Stimulated activated CD8-positive, alpha-beta memory T cell treated with anti-CD3 and anti-CD28 coated beads, Interleukin-12 subunit alpha, Interleukin-12 subunit beta, amount 100 ng/mL, for 24 hours (primary cell): ENCODE data around the gene STAM.
"Not testable (repeated sequence)": the region's sequence is repeated elsewhere in the genome, so short reads cannot be mapped to it uniquely, and the experiment has no call there.

Experiments
- DNase-seq: peaks from one replicate; pipeline ENCODE4 v3.0.0-alpha.2; 2020; ENCODE audit errors: extremely low read depth

The STAM gene

DNA sequence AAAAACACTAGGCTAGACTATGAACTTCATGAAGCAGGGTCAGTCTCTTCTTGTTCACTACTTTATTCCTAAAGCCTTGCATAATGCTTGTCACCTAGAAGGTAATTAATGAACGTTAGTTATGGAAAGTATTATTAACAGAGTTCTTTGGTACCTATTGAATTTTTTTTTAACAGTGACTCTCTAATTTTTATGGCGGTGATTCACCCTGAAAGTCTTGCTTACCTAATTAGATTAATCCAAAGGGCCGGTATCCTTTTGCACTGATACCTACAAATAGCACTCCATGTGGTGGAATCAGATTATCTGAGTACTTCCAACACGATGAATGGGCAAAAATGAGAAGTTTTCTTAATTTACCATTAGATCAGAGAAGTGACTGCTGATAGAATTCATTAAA lies 31.7 kb downstream of the STAM start:
- no peak for DNase-seq

GRCh38 chr10:17676919-17677318 lies 33.0 kb downstream of the STAM start:
- DNase-seq = no peak

DNA sequence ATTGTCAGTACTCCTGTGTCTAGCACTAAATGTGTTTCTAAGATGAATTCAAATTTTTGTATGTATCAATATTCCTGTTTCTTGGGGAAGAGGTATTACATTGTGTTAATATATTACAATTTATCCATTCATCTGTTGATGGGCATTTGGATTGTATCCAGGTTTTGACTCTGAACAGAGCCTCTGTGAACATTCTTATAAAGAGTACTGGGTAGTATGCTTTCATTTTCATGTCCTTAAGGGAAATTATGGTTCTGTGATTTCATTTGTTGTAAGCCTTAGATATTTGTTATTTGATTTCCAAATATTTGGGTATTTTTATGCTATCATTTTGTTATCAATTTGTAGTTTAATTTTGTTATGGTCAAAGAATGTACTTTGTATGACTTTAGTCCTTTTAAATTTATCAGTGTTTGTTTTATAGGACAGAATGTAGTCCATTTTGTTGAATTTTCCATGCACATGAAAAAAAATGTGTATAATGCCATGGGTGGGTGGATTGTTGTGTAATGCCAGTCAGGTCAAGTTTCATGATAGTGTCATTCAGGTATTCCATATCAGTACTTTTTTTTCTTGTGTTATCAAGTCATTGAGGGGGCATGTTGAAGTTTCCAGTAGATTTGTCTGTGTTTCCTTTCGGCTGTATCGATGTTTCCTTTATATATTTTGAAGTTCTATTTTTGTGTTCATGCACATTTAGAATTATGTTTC lies 38.4 kb downstream of the STAM start:
- no peak for DNase-seq

- DNase-seq = no peak
These were observed 39.6 kb downstream of the STAM start for GRCh38 chr10:17683541-17683940.

DNA sequence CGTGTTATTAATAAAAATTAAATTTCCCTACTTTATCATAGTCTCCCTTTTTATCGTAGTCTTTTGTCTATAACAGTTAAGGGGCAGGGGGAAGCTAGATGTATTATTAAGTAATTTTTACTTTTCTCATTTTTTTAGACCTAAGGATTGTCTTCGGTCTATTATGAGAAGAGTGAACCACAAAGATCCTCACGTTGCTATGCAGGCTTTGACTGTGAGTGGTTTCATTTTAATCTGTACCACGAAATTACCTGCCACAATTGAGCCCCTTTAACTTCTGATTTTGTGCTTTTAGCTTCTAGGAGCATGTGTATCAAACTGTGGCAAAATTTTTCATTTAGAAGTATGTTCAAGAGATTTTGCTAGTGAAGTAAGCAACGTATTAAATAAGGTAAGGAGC lies 40.6 kb downstream of the STAM start:
- no peak for DNase-seq

- no peak for DNase-seq
These were observed 41.4 kb downstream of the STAM start for GRCh38 chr10:17685233-17685840.

- DNase-seq = no peak
These were observed 43.3 kb downstream of the STAM start for GRCh38 chr10:17687117-17687831.

DNA sequence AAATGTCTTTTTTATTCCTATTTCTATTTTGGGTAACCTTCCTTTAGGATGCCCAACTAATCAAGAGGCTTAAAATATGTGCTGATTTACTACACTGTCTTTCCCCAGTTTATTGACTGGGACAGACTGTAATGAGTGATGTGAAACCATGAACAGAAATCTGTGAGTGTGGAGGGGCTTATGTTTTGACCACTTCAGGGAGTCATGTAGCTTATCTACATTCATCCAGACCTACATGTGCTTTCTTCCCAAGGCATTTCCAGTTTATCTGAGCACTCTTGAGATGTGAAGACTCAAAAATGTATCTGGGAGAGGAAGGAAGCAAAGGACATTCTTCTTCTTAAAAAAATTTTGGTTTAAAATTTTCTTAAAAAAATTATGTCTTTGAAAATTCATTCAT lies 45.2 kb downstream of the STAM start:
- no peak for DNase-seq

DNA sequence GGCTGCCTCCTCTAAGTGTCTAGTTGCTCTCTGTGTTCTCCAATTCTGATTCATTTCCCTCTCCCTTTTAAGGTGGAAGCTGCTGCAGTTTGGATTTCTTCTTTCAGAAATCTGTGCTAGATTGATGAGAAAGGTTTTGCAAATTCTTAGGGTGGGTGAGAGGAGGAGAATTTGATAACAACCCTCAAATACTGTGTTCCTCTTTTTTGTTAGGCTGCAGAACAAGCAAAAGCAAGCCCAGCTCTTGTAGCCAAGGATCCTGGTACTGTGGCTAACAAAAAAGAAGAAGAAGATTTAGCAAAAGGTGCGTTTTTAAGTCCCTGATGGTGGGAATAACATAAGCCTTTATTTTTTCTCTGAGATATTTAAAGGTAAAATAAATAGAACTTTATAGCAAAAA lies 49.1 kb downstream of the STAM start:
- no peak for DNase-seq

GRCh38 chr10:17698696-17699095 lies 54.7 kb downstream of the STAM start:
- DNase-seq = no peak

- DNase-seq = no peak
These were observed 57.4 kb downstream of the STAM start for GRCh38 chr10:17701301-17701700.

GRCh38 chr10:17703706-17704105 lies 59.8 kb downstream of the STAM start:
- no peak for DNase-seq

DNA sequence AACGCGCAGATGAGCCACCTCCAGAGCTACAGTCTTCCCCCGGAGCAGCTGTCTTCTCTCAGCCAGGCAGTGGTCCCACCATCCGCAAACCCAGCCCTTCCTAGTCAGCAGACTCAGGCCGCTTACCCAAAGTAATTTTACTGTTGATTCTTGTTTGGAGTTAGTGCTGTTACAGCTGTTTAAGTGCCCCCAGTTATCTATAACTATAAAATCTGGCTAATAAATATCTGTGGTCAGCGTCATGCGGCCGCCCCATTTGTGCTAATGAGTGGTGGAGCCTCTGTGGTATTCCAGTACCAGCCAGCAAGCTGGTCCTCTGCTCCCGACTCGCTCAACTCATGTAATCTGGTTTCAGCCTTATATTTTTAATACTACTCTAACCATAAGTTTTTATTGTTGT lies 64.9 kb downstream of the STAM start:
- no peak for DNase-seq

DNA sequence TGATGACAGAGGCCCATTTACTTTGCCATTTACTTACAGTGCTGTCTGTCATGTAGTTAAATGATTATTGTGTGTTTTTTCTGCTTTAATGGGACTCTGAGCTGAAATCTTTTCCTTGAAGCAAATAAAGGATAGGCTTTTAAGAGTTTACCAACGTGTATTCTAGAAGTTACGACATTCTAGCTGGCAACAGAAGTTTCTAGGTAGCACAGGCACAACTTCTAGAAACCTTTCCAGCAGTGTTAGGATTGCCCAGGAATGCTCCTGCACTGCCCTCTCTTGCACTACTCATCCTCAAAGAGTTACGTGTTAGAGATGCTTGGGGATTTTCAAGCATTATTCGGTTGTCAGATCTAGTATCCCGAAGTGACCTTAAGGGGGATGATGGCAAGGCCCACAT lies 65.5 kb downstream of the STAM start:
- no peak for DNase-seq

DNA sequence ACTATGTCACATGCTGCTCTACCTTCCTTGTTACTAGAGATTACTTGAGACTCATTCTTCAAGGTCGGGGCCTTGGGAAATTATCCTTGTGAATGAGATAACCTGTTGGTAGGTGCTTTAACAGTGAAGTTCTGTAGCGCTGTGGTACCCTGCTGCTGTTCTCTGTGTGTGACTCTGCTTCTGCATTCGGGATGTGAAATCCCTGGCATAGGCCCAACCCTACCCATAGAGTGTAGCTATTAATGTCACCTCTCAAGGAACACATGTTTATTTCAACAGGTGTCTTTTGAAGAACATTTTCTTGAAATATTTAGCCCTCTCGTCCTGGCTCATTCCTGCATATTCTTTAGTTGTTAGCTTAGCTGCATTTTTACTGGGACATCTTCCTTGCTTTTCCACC lies 66.2 kb downstream of the STAM start:
- DNase-seq = no peak

GRCh38 chr10:17712053-17712452 lies 68.1 kb downstream of the STAM start:
- no peak for DNase-seq

DNA sequence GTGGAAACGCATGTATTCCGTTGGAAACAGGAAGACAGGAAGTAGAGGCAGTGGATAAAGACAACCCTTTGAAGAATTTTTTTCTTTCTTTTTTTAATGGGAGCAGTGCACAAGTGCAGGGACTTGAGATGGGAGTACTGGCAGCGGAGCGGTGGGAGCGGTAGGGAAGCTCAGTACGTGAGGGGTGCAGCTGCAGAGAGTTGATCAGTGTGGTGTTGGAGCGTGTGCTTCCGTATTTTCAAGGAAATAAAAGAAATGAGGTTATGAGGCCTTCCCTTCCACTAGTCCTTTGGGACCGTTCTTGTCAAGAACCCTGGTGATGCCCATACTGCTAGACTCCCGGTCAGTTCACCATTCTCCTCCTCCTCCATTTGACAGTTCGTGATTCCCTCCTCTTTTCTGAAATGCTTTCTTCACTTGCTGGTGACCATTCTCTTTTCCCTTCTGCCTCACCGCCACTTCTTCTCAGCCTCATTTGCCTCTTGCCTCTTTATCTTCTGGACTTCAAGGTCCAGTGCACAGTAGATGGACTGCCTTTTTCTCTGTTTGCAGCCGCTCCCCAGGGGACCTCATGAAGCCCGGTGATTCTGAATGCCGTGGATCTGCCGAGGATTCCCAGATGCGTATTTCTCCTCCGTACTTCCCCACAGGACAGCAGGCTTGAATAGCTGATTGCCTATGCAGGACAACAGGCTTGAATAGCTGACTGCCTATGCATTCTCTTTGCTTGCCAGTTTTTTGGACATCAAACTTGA lies 68.9 kb downstream of the STAM start:
- no peak for DNase-seq

DNA sequence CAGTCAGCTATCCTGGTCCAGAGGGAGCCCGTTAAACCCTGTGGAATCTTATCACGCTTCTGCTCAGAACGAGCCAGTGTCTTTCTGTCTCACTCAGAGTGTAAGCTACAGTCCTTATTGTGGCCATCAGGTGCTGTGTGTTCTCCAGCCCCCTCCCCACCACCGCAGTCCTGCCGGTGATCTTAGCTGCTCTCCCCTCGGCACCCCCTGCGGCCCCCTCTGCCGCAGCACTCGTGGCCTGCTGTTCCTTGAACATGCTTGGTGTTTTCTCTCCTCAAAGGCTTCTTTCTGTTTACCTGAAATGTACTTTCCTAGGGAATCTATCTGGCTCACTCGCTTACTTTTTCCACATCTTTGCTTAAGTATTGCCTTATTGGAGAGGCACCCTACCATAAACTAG lies 69.8 kb downstream of the STAM start:
- no peak for DNase-seq

GRCh38 chr10:17716161-17716560 lies 72.2 kb downstream of the STAM start:
- DNase-seq = no peak

GRCh38 chr10:17722317-17723014 lies 78.5 kb downstream of the STAM start:
- DNase-seq = not testable (repeated sequence)

GRCh38 chr10:17725703-17726102 lies 81.8 kb downstream of the STAM start:
- no peak for DNase-seq

DNA sequence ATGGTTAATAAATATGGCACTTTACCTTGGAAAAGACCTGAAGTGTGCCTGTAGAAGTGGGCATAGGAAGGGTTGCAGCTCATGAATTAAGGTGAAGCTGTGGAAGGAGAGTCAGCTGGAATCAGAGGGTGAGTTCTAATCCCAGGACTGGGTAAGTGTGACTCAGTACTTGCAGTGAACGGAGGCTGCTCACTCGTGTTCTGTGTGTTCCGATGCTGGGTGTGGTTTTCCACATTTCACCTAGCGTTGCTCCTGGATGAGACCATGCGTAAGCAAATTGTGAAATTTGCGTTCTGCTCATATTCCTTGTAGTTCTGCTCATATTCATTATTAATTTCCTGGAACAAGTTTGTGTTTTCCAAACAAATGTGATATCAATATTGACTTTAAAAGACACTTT lies 85.7 kb downstream of the STAM start:
- no peak for DNase-seq
